Osteocyte (in vitro differentiated cells): ENCODE results near the gene CASP12. TPM values are rescaled to one million over a fixed set of nuclear protein-coding genes. Genes with fewer than 3 reads are reported as not detected.

Experiments used
- DNase-seq: peaks from one replicate; pipeline ENCODE4 v3.0.0; 2021; ENCODE audit warnings: mixed read lengths; ENCODE audit not compliant: unreplicated experiment; ENCODE audit errors: extremely low spot score
- H3K27ac Mint-ChIP-seq: one replicate; pipeline ENCODE4 v1.8.0; 2021; ENCODE audit warnings: mild to moderate bottlenecking, mixed read lengths; ENCODE audit not compliant: unreplicated experiment
- H3K27me3 Mint-ChIP-seq: one replicate; pipeline ENCODE4 v1.8.0; 2021; ENCODE audit warnings: mixed read lengths; ENCODE audit not compliant: unreplicated experiment
- H3K36me3 Mint-ChIP-seq: one replicate; pipeline ENCODE4 v1.8.0; 2021; ENCODE audit warnings: mixed read lengths; ENCODE audit not compliant: unreplicated experiment
- H3K4me1 Mint-ChIP-seq: one replicate; pipeline ENCODE4 v1.8.0; 2021; ENCODE audit warnings: mixed read lengths; ENCODE audit not compliant: unreplicated experiment
- H3K4me3 Mint-ChIP-seq: one replicate; pipeline ENCODE4 v1.8.0; 2021; ENCODE audit warnings: mild to moderate bottlenecking, moderate library complexity, mixed read lengths; ENCODE audit not compliant: unreplicated experiment
- H3K9me3 Mint-ChIP-seq: one replicate; pipeline ENCODE4 v1.8.0; 2021; ENCODE audit warnings: mixed read lengths; ENCODE audit not compliant: unreplicated experiment
- total RNA-seq: library from RNA; stranded (reverse); gene quantifications from 2 replicates; pipeline ENCODE4 v1.2.1, GENCODE V29; 2021
- TF ChIP-seq, protein P1 (sequence below): fragments of 200-600 bp; sonication (generic); IDR thresholded peaks from 2 replicates; pipeline ENCODE4 v1.5.0; 2021; ENCODE audit warnings: antibody characterized with exemption, mild to moderate bottlenecking, moderate library complexity

CASP12 gene
- total RNA-seq, 1 donor from 2014 or later, result 0.24 TPM

DNA sequence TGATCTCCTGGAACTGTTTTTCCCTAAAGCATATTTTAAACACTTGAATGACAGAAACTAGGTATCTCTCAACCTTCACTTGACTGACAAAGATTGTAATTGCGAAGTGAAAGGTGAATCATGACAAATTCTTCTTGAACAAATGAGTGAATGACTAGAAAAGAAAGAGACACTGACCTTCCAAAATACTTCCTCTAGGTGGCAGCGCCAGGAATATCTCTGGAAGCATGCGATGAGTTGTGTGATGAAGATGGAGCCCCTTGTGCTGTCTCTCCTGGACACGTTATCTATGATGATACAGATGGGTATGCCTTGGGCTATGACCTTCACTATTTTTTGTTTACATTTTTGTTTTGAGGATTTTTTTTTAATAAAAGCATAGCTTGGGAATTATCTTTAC lies 7.0 kb upstream of the CASP12 start:
- DNase-seq, result no peak
- H3K36me3 Mint-ChIP-seq, result peaks cover 2% of the 10 kb centered on the region
- TF ChIP-seq, protein P1, sequence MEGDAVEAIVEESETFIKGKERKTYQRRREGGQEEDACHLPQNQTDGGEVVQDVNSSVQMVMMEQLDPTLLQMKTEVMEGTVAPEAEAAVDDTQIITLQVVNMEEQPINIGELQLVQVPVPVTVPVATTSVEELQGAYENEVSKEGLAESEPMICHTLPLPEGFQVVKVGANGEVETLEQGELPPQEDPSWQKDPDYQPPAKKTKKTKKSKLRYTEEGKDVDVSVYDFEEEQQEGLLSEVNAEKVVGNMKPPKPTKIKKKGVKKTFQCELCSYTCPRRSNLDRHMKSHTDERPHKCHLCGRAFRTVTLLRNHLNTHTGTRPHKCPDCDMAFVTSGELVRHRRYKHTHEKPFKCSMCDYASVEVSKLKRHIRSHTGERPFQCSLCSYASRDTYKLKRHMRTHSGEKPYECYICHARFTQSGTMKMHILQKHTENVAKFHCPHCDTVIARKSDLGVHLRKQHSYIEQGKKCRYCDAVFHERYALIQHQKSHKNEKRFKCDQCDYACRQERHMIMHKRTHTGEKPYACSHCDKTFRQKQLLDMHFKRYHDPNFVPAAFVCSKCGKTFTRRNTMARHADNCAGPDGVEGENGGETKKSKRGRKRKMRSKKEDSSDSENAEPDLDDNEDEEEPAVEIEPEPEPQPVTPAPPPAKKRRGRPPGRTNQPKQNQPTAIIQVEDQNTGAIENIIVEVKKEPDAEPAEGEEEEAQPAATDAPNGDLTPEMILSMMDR, result peak; percentile 28
- H3K4me1 Mint-ChIP-seq, result no peaks in the 10 kb centered on the region
- peaks cover 13% of the 10 kb centered on the region for H3K9me3 Mint-ChIP-seq
- H3K27ac Mint-ChIP-seq, result no peak overlapping the region
- H3K4me3 Mint-ChIP-seq, result no peak overlapping the region
- no peaks in the 10 kb centered on the region for H3K27me3 Mint-ChIP-seq

DNA sequence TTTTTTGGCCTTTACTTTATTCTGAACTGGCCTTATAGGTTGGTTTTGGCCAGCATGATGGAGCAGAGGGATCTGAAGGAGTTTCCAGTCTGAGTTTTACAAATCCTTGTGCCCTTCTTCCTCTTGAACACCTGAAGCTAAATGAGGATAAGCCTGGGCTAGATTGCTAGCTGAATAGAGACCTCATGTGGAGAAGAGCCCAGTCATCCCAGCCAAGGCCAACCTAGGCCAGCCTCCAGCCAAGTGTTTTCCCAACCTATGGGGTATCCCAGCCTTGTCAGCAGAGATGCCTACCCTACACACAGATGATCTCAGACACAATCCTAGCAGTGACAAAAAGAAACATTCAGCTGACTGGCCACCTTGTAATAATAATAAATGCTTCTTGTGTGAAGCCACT lies 966 bp upstream of the CASP12 start:
- Mint-ChIP-seq H3K27me3 (no peaks in the 10 kb centered on the region), H3K4me3 (no peak overlapping the region), H3K36me3 (peaks cover 2% of the 10 kb centered on the region)

DNA sequence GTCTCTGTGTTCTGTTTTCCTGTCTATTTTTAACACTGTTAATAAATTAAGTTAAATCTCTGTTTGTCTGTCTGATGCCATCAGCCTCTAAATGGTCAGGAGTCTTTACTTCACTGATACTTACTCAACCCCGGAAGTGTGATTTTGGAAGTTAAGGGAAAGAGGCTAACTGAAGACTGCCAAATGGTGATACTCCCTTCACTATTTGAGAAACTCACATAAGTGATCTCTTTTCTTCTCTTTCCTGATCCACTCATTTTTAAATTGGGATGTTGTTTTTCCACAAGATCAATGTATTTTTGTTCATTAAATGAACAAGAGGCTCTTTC lies 389 bp upstream of the CASP12 start:
- H3K27me3 Mint-ChIP-seq, result no peaks in the 10 kb centered on the region
- DNase-seq, result no peak

More for the DNA sequence above, 966 bp upstream of the CASP12 start:
- no peak for DNase-seq
- peaks cover 25% of the 10 kb centered on the region for H3K4me1 Mint-ChIP-seq
- H3K9me3 Mint-ChIP-seq, result peaks cover 6% of the 10 kb centered on the region
- TF ChIP-seq, protein P1, result no peak
- H3K27ac Mint-ChIP-seq, result no peak overlapping the region

DNA sequence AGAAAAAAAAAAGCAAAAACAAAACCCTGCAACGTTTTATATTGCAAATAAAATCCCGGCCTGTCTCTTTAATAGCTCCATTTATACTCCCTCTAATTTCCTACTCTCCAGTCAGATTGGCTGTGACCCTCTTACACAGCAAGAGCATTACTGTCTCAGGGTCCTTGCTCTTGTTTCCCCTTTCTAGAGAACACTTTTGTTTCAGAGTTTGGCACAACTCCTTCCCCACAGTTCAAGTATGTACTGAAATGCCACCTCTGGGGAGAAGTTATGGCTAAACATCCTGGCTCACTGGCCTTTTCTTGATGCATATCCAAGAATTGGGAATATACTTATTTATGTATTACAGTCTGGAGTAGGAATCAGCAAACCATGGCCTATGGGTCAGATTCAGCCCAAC lies 2.6 kb downstream of the CASP12 start:
- Mint-ChIP-seq H3K9me3 (no peaks in the 10 kb centered on the region), H3K36me3 (peaks cover 2% of the 10 kb centered on the region), H3K27me3 (no peaks in the 10 kb centered on the region), H3K4me1 (peaks cover 50% of the 10 kb centered on the region), H3K27ac (no peak overlapping the region), H3K4me3 (no peak overlapping the region)
- no peak for DNase-seq
- TF ChIP-seq, protein P1, result no peak

More for the DNA sequence above, 389 bp upstream of the CASP12 start:
- H3K27ac Mint-ChIP-seq, result peak overlapping the region; percentile 92
- peak overlapping the region; percentile 62 for H3K4me3 Mint-ChIP-seq
- H3K9me3 Mint-ChIP-seq, result peaks cover 6% of the 10 kb centered on the region
- peaks cover 30% of the 10 kb centered on the region for H3K4me1 Mint-ChIP-seq
- H3K36me3 Mint-ChIP-seq, result peaks cover 2% of the 10 kb centered on the region
- TF ChIP-seq, protein P1, result no peak

DNA sequence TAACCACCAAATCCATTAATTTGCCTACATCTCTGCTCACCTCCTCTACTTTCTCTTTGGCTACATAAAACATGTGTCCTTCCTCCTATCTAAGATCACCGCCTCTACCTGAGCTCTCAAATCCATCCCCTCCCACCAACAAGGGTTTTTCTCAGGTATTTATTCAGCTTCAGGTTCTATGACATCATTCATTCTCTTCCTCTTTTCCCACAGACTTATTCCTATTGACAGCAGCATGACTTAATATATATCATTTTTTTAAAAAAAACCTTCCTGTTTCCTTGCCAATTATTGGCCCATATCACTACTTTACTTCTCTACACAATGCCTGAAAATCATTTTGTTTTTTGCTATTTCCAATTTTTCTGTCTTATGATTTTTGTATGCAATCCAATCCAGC lies 4.4 kb downstream of the CASP12 start:
- Mint-ChIP-seq H3K4me1 (peaks cover 48% of the 10 kb centered on the region), H3K27me3 (no peaks in the 10 kb centered on the region), H3K36me3 (peaks cover 2% of the 10 kb centered on the region), H3K4me3 (no peak overlapping the region), H3K9me3 (no peaks in the 10 kb centered on the region), H3K27ac (no peak overlapping the region)
- no peak for DNase-seq
- TF ChIP-seq, protein P1, result no peak
